ENCODE results near the gene ENAH.

ENAH gene

DNA sequence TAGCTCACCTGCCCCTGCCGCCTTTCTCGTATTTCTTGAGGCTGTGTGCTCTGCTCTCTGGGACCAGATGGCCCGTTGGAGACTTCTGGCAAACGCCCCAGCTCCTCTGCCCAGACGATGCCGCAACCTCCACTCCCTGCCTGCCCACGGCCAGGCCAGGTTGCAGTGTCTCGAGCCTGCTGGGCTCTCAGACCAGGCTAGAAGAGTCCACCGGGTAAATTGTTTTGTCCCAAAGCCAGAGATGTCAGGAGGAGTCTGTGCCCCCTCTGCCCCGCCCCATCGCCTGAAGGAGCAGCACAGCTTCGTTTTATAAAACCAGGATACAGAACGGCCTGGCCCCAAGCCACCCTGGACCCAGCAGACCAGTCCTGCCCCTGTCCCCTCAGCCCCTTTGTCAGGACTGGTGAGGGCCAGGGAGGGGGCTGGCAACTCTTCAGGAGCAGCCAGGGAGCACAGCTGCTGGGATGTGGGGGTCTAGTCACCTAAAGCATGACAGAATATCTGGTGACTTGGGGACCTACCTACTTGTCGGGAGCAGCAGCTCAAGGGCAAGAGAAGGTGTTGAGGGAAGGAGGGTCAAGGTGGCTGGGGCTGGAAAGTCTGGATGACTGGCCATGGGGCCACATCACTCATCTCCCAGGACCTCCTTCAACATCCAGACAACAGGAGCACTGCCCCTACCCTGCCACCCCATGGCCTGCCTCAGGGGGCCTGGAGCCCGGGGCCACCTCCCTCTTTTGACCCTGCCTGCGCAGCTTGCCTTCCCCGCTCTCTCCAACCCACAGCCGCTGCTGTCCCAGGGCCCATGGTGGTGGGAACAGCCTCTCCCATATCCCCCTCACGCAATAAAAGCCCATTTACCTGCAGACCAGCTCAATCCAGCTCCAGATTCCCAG is 191.1 kb downstream of the ENAH start:
- DNase-seq (ENCODE audit: low read depth in 1 of 2, low spot score in 1 of 2), result no peak

- DNase-seq (ENCODE audit: low read depth in 1 of 2, low spot score in 1 of 2), result peak in 1 of 2 donors; percentile 20
Measured at GRCh38 chr1:225460737-225461532, 192.0 kb downstream of the ENAH start.

- no peak for DNase-seq (ENCODE audit: low read depth in 1 of 2, low spot score in 1 of 2)
Measured at GRCh38 chr1:225460021-225460736, 192.7 kb downstream of the ENAH start.

GRCh38 chr1:225458222-225458631 is 194.7 kb downstream of the ENAH start:
- no peak for DNase-seq (ENCODE audit: low read depth in 1 of 2, low spot score in 1 of 2)

DNA sequence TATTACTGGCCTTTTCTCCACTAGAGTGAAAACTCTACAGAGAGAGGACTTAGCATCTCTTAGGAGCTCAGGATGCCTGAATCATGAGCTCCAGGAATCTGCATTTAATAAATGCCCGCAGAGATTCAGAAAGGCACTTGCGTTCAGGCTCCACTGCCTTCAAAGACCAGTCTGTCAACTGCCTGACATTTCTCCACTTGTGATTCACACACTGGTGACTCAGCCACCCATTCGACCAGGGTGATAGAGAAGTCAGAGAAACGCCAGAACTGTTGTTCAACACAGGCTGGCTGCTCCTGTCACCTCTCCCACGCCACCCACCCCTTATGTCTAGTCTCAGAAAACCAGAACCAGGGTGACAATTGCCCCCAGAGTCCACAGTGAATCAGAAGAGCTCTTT is 198.2 kb downstream of the ENAH start:
- DNase-seq (ENCODE audit: low read depth in 1 of 2, low spot score in 1 of 2), result peak in 1 of 2 donors; percentile 56

- no peak for DNase-seq (ENCODE audit: low read depth in 1 of 2, low spot score in 1 of 2)
Measured at GRCh38 chr1:225453797-225454648, 198.9 kb downstream of the ENAH start.

- DNase-seq (ENCODE audit: low read depth in 1 of 2, low spot score in 1 of 2), result no peak
Measured at GRCh38 chr1:225451840-225452515, 200.9 kb downstream of the ENAH start.

GRCh38 chr1:225451340-225451739 is 201.6 kb downstream of the ENAH start:
- DNase-seq (ENCODE audit: low read depth in 1 of 2, low spot score in 1 of 2), result no peak

- DNase-seq (ENCODE audit: low read depth in 1 of 2, low spot score in 1 of 2), result no peak
Measured at GRCh38 chr1:225450491-225451191, 202.3 kb downstream of the ENAH start.

DNA sequence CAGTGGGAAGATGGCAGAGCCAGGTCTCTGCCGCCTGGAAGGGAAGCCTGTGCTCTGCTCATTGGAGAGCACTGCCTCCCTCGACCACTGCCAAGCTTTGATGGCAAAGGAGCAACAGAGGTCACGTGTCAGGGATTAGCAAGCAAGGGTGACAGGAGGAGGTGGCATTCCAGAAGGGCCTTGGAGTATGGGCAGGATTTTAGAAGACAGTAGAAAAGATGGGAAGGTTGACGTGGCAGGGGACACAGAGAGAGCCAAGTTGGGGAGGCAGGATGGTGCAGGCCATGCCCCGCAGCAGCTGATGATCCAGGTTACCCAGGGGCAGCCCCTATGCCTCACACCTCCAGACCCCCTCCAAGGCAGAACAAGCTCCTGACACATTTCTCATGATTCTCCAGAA is 203.1 kb downstream of the ENAH start:
- no peak for DNase-seq (ENCODE audit: low read depth in 1 of 2, low spot score in 1 of 2)

DNA sequence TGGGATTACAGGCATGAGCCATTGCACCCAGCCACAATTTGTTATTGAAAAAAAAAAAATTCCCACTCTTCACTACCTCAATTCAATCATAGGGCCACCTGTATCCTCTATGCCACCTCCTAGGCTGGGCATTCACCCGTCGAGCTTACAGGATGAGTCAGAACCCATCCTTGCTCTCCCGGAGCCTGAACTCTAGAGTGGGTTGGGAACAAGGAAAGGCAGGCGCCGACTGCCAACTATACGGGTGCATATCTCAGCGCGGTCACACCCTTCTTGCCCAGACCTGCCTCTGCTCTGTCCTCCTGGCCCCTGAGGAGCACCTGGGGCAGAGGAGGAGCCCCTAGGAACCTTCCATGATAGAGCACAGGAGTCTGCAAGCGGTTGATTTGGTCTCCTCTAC is 203.7 kb downstream of the ENAH start:
- no peak for DNase-seq (ENCODE audit: low read depth in 1 of 2, low spot score in 1 of 2)

DNA sequence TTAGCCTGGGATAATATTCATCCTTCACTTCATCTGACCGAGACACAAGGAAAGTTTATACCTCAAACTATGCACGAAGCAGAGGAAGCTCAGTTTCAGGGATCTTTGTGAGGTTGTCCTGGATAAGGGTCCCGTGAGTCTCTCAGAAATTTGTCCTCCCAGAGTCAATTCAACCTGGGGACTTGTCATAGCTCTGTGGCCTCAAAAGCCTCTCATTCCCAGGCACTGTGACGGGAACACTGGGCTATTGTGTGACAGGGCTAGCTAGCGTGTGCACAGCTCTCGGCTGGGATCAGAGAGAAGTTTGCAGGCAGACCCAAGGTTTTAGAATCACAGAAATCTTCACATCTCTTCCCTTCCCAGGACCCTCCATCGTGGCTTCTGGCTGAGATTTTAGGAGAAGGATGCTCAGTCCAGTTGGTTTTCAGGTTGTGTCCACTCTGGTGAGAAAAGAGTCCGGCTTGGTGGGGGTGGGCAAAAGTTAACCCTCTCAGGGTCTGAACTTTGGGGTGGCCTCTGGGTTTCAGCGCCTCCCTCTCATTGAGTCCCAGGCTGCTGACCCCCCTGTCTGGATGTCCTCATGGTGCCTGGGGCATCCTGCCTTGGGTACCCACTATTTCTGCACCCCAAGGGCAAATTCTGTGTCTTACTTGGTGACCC is 204.6 kb downstream of the ENAH start:
- no peak for DNase-seq (ENCODE audit: low read depth in 1 of 2, low spot score in 1 of 2)

DNA sequence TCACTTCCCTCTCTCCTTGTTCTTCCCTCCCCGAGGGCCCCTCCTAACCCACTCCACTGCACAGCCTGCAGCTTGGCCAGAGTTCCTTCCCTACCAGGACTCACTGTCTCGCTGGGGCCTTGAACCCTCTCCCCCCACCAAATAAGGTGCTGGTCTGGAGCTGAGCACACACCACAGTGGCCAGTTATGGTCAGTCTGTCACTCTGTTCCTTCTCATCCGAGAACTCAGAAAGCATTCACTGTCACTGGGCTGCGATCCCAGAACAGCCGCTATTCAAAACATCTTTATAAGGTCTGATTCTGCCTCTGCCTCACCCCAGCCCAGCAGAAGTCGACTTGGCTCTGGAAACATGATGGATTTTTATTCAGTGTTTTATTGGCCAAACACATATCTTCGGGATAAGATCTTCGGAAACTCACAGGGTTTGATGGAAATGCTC is 205.3 kb downstream of the ENAH start:
- no peak for DNase-seq (ENCODE audit: low read depth in 1 of 2, low spot score in 1 of 2)

GRCh38 chr1:225446981-225447615 is 205.8 kb downstream of the ENAH start:
- DNase-seq (ENCODE audit: low read depth in 1 of 2, low spot score in 1 of 2), result no peak

DNA sequence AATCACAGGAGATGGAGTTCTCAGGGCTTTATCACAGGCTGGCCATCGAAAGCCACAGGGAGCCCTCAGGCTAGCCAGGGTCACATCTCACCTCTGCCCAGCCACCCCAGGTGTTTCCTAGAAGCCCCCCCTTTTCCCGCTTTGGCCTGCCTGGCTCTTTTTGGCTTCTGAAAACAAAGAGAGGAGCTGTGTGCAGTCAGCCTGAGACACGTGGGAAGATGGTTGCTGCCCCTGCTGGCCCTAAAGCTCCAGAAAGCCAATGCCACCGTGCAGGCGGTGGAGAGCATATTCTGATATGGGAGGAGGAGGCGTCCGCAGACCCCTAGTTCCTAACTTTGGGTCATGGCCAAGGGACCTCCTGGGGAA is 206.3 kb downstream of the ENAH start:
- DNase-seq (ENCODE audit: low read depth in 1 of 2, low spot score in 1 of 2), result no peak

DNA sequence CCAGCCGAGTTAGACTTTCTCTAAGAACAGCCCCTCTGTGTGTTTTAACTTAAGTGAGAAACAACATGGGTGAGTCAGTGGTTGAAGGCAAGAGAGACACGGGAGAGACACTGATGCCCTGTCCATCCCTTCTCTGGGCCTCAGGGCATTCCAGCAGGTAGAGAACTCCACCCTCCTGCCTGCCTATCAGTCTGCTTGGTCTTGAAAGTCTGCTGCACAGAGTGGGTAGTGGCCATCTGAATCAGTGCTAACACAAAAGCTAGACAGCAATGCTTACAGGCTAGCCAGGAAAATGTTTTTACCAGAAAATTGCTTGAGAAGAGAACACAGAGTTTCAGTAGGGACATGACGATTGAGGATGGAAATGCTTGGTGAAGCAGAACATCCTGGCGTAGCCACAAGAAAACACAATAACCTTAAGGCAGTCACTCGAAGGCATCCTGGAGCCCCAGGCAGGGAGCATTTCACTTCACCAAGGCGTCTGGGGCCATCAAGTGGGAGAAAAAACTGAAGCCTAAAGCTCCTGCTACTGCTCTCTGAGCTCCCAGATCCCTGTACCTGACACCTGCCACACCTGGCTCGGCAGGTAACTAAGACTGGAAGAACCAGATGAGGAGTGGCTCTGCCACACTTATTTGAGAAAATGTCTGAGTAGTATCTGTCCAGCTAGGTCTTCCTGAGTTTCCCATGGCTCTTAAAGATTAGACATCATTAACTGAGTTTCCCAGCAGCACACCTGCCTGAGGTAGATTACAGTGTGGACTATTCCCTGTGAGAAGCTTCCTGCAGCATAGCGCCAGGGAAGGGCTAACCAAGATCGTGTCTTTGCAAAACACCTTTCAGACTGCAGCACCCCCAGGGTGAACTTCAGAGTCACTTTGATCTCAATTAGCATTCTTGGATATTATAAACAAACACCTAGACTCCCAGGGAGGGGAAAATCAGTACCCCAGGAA is 207.0 kb downstream of the ENAH start:
- DNase-seq (ENCODE audit: low read depth in 1 of 2, low spot score in 1 of 2), result no peak

GRCh38 chr1:225442123-225442505 is 210.8 kb downstream of the ENAH start:
- no peak for DNase-seq (ENCODE audit: low read depth in 1 of 2, low spot score in 1 of 2)
